HCT116 (cell line): Measurements from ENCODE around the gene DNAJB8. TPM values are rescaled to one million over a fixed set of nuclear protein-coding genes. Genes with fewer than 3 reads are reported as not detected.

Experiments used
- ATAC-seq: fragments of 200-7000 bp; cut with Tn5 transposase; 2 replicates; pipeline ENCODE4 v1.9.1; 2020; ENCODE audit warnings: mild to moderate bottlenecking, moderate library complexity
- BruUV-seq: library from RNA; stranded (reverse); fragments of 400-500 nt; replicated peaks from 2 replicates; lab custom pipeline; 2021; lab: Mats Ljungman, UMichigan
- CTCF ChIA-PET: fragments of 300-600 bp; sonication (Branson Sonifier 250); formaldehyde crosslinking; loops from one replicate; lab custom pipeline; 2021; ENCODE audit warnings: antibody characterized with exemption; lab: Charles Lee
- POLR2A ChIA-PET: fragments of 300-600, 350-600 bp; sonication (Branson Sonifier 250); formaldehyde crosslinking; loops from one replicate; lab custom pipeline; 2021; ENCODE audit warnings: antibody characterized with exemption; lab: Charles Lee
- RAD21 ChIA-PET, 2 experiments: fragments of 300-600 bp; sonication (Branson Sonifier 250); formaldehyde crosslinking; loops; one replicate each; lab custom pipeline; 2023; ENCODE audit warnings: low total read pairs in 2 of 2; ENCODE audit not compliant: uncharacterized antibody in 2 of 2, unreplicated experiment in 2 of 2, low non-redundant PET in 1 of 2; lab: Charles Lee
- DNase-seq: peaks from one replicate; pipeline ENCODE4 v3.0.0-alpha.2; 2010; ENCODE audit warnings: low read depth, low spot score
- H2AFZ ChIP-seq: fragments of 200-600 bp; shearing (Covaris generic), sonication (generic); 2 replicates; pipeline ENCODE4 v1.6.1; 2017; ENCODE audit warnings: low read depth, mixed run types, mixed read lengths, antibody characterized with exemption, low read length; ENCODE audit not compliant: poor library complexity, severe bottlenecking
- H3K27ac ChIP-seq: 2 replicates; pipeline ENCODE4 v1.5.1; 2012; ENCODE audit warnings: low read depth, low read length
- H3K27me3 ChIP-seq: fragments of 200-600 bp; sonication (generic); 2 replicates; pipeline ENCODE4 v1.6.1; 2016; ENCODE audit warnings: mixed run types, low read length, mixed read lengths; ENCODE audit not compliant: insufficient read depth
- H3K36me3 ChIP-seq, 2 experiments: fragments of 200-500 bp in 1 of 2; fragments of 200-600 bp in 1 of 2; sonication (Bioruptor generic) in 1 of 2; sonication (generic) in 1 of 2; 2 replicates each; pipeline versions ENCODE4 v1.5.1 to v1.6.1; 2014 to 2016; ENCODE audit warnings: low read length in 2 of 2, inconsistent platforms in 1 of 2, mixed read lengths in 1 of 2, mixed run types in 1 of 2; ENCODE audit not compliant: insufficient read depth in 2 of 2, control insufficient read depth in 1 of 2
- H3K4me1 ChIP-seq, 2 experiments: fragments of 200-600 bp in 1 of 2; sonication (generic) in 1 of 2; 2 replicates each; pipeline versions ENCODE4 v1.5.1 to v1.6.1; 2012 to 2017; ENCODE audit warnings: low read length in 2 of 2, inconsistent platforms in 1 of 2, mild to moderate bottlenecking in 1 of 2, mixed read lengths in 1 of 2, mixed run types in 1 of 2, moderate library complexity in 1 of 2; ENCODE audit not compliant: insufficient read depth in 2 of 2, control insufficient read depth in 1 of 2
- H3K4me2 ChIP-seq: fragments of 200-600 bp; sonication (generic); 2 replicates; pipeline ENCODE4 v1.6.1; 2017; ENCODE audit warnings: mixed run types, low read length, mixed read lengths
- H3K4me3 ChIP-seq, 2 experiments: fragments of 200-600 bp in 1 of 2; sonication (generic) in 1 of 2; replicated peaks in 1 of 2; 2 replicates each; pipeline ENCODE4 v1.5.1; 2011 to 2016; ENCODE audit warnings: low read length in 2 of 2, control low read depth in 1 of 2, low read depth in 1 of 2, mild to moderate bottlenecking in 1 of 2, mixed read lengths in 1 of 2, mixed run types in 1 of 2
- H3K79me2 ChIP-seq: fragments of 200-600 bp; sonication (generic); 2 replicates; pipeline ENCODE4 v1.6.1; 2017; ENCODE audit warnings: mild to moderate bottlenecking, mixed run types, low read length, moderate library complexity, mixed read lengths; ENCODE audit not compliant: insufficient read depth
- H3K9ac ChIP-seq: fragments of 200-600 bp; sonication (generic); 2 replicates; pipeline ENCODE4 v1.6.1; 2016; ENCODE audit warnings: low read length, mixed read lengths
- H3K9me2 ChIP-seq: fragments of 200-600 bp; sonication (generic), shearing (Covaris generic); 2 replicates; pipeline ENCODE4 v1.6.1; 2017; ENCODE audit warnings: mixed run types, mild to moderate bottlenecking, moderate library complexity; ENCODE audit not compliant: insufficient read depth
- H3K9me3 ChIP-seq, 2 experiments: fragments of 200-500 bp in 1 of 2; fragments of 200-600 bp in 1 of 2; sonication (Bioruptor generic) in 1 of 2; sonication (generic) in 1 of 2; 2 replicates each; pipeline ENCODE4 v1.6.1; 2014 to 2017; ENCODE audit warnings: low read length in 2 of 2, mixed read lengths in 2 of 2, inconsistent platforms in 1 of 2, low read depth in 1 of 2, mild to moderate bottlenecking in 1 of 2, mixed run types in 1 of 2, moderate library complexity in 1 of 2; ENCODE audit not compliant: control insufficient read depth in 1 of 2, insufficient read depth in 1 of 2
- H4K20me1 ChIP-seq: fragments of 200-600 bp; sonication (generic), shearing (Covaris generic); 2 replicates; pipeline ENCODE4 v1.6.1; 2017; ENCODE audit warnings: mixed run types, mild to moderate bottlenecking, moderate library complexity; ENCODE audit not compliant: insufficient read depth
- CEBPB ChIP-seq: IDR thresholded peaks from 2 replicates; pipeline ENCODE4 v1.6.1; 2012; ENCODE audit warnings: low read depth
- SP1 ChIP-seq: IDR thresholded peaks from 2 replicates; pipeline ENCODE4 v1.6.1; 2012; ENCODE audit warnings: low read depth
- YY1 ChIP-seq: IDR thresholded peaks from 2 replicates; pipeline ENCODE4 v1.6.1; 2011; ENCODE audit warnings: low read length, low read depth, moderate library complexity, mild to moderate bottlenecking; ENCODE audit not compliant: insufficient replicate concordance; ENCODE audit errors: extremely low read depth
- ZBTB33 ChIP-seq: IDR thresholded peaks from 2 replicates; pipeline ENCODE4 v1.6.1; 2011; ENCODE audit warnings: mild to moderate bottlenecking, low read length, moderate library complexity; ENCODE audit not compliant: insufficient replicate concordance; ENCODE audit errors: extremely low read depth
- intact Hi-C: fragments of 100-400 bp; cut with micrococcal nuclease; formaldehyde crosslinking; loops from 2 replicates; pipeline ENCODE4 v1.10.0; 2022
- total RNA-seq: library from RNA; stranded (reverse); gene quantifications from one replicate; pipeline ENCODE4 v1.2.1, GENCODE V29; 2021; ENCODE audit not compliant: unreplicated experiment
- TF ChIP-seq, protein P1 (sequence below): IDR thresholded peaks from 2 replicates; pipeline ENCODE4 v1.6.1; 2012

DNAJB8 gene
- total RNA-seq, 1 experiment from 2014 or later, result not detected

- no peak for TF ChIP-seq CEBPB
- no peak for TF ChIP-seq YY1
- TF ChIP-seq, protein P1, sequence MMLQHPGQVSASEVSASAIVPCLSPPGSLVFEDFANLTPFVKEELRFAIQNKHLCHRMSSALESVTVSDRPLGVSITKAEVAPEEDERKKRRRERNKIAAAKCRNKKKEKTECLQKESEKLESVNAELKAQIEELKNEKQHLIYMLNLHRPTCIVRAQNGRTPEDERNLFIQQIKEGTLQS, result no peak
- no peak overlapping the region for H3K4me2 ChIP-seq
- intact Hi-C loops, result no loop called here
- no peaks in the 10 kb centered on the region for H4K20me1 ChIP-seq
- ChIA-PET RAD21 (no interaction called here), CTCF (no interaction called here), POLR2A (no interaction called here)
- DNase-seq (no peak), ATAC-seq (no peak)
- H3K36me3 ChIP-seq, result peaks cover 0 to 16% of the 10 kb centered on the region in 2 experiments; a peak in 2 of 4 replicates
- H3K79me2 ChIP-seq, result no peaks in the 10 kb centered on the region; the same call in 1 of the 2 replicates
- no peak overlapping the region for H2AFZ ChIP-seq
- no peaks in the 10 kb centered on the region for H3K4me1 ChIP-seq
- H3K9me3 ChIP-seq, result no peaks in the 10 kb centered on the region
- H3K9me2 ChIP-seq, result no peaks in the 10 kb centered on the region
- BruUV-seq, result no TSS peak
- H3K9ac ChIP-seq, result no peak overlapping the region
- no peak overlapping the region for H3K4me3 ChIP-seq
- H3K27ac ChIP-seq, result no peak overlapping the region
- H3K27me3 ChIP-seq, result no peaks in the 10 kb centered on the region
These were observed 14.2 kb upstream of the DNAJB8 start for GRCh38 chr3:128480717-128481437.

- no peak for ATAC-seq
- Histone ChIP-seq H3K9me2 (no peaks in the 10 kb centered on the region), H3K9ac (no peak overlapping the region), H3K36me3 (peaks cover 0 to 13% of the 10 kb centered on the region in 2 experiments; a peak in 2 of 4 replicates), H3K9me3 (no peaks in the 10 kb centered on the region), H3K27ac (no peak overlapping the region), H4K20me1 (no peaks in the 10 kb centered on the region), H3K79me2 (no peaks in the 10 kb centered on the region), H3K27me3 (no peaks in the 10 kb centered on the region), H3K4me3 (no peak overlapping the region), H2AFZ (no peak overlapping the region), H3K4me2 (no peak overlapping the region), H3K4me1 (no peaks in the 10 kb centered on the region)
- ChIA-PET POLR2A (no interaction called here), RAD21 (no interaction called here), CTCF (no interaction called here)
- BruUV-seq, result no TSS peak
- DNase-seq, result no peak
- TF ChIP-seq SP1, result no peak
- no peak for TF ChIP-seq ZBTB33
- intact Hi-C loops, result no loop called here
These were observed 13.6 kb upstream of the DNAJB8 start for GRCh38 chr3:128480278-128480677.
